ENCODE measurements around the gene S1PR3.

DNA sequence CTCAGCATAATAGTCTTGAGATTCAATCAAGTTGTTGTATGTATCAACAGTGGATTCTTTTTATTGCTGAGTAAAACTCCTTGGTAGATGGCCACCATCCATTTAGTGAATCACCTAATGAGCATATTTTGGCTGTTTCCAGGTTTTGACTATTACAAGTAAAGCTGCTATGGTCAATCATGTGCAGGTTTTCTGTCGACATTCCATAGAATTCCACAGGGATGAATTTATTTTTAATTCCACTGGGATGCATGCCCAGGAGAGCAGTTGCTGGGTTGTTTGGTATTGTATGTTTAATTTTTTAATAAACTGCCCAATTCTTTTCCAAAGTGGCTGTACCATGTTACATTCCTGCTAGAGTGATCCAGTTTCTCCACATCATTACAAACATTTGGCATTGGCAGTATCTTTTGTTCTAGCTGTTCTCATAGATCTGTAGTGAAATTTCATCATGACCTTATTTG is 10.5 kb upstream of the S1PR3 start:
- TF ChIP-seq, protein P1, sequence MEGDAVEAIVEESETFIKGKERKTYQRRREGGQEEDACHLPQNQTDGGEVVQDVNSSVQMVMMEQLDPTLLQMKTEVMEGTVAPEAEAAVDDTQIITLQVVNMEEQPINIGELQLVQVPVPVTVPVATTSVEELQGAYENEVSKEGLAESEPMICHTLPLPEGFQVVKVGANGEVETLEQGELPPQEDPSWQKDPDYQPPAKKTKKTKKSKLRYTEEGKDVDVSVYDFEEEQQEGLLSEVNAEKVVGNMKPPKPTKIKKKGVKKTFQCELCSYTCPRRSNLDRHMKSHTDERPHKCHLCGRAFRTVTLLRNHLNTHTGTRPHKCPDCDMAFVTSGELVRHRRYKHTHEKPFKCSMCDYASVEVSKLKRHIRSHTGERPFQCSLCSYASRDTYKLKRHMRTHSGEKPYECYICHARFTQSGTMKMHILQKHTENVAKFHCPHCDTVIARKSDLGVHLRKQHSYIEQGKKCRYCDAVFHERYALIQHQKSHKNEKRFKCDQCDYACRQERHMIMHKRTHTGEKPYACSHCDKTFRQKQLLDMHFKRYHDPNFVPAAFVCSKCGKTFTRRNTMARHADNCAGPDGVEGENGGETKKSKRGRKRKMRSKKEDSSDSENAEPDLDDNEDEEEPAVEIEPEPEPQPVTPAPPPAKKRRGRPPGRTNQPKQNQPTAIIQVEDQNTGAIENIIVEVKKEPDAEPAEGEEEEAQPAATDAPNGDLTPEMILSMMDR (IDR thresholded peaks at IDR 0.05) = no peak
- no peak for TF ChIP-seq POLR2A (IDR thresholded peaks at IDR 0.05)

Data from testis (tissue), 2 donors.